Endometrial microvascular endothelial cells (primary cell): ENCODE measurements around the gene SHOC1. TPM values are rescaled to one million over a fixed set of nuclear protein-coding genes. Genes with fewer than 3 reads are reported as not detected.
"Not testable (repeated sequence)": the region's sequence is repeated elsewhere in the genome, so short reads cannot be mapped to it uniquely, and the experiment has no call there.

Experiments
- in situ Hi-C: cut with HindIII; loops from 2 replicates; pipeline ENCODE4 v1.10.0; 2017; ENCODE audit warnings: low sequenced_read_pairs, low pct_unique_long_range_greater_than_20kb; ENCODE audit errors: inconsistent ontology term
- total RNA-seq: library from RNA; depleted of rRNA; stranded (reverse); fragments of >200 nt; gene quantifications from one replicate; pipeline ENCODE4 v1.2.3, GENCODE V29; 2015; ENCODE audit errors: inconsistent ontology term

SHOC1 gene
- total RNA-seq, 1 donor from 2014 or later = not detected

DNA sequence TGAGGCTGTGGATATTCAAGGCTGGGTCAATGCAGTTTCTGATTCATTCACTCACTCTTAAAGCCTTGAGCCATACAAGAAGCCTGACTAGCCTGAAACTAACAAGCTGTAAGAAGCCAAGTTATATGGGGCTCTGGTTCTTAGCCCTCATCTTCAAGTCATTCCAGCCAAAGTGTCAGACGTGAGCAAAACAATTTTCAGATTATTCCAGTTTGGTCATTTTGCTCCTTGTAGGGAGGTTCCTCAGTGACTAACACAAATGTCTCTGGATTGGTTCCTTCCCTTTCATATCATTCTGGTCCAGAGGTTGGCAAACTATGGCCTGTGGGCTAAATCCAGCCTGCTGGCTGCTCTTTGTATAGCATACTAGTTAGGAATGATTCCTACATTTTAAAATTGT is 12.5 kb upstream of the SHOC1 start:
- in situ Hi-C loops = no loop called here

DNA sequence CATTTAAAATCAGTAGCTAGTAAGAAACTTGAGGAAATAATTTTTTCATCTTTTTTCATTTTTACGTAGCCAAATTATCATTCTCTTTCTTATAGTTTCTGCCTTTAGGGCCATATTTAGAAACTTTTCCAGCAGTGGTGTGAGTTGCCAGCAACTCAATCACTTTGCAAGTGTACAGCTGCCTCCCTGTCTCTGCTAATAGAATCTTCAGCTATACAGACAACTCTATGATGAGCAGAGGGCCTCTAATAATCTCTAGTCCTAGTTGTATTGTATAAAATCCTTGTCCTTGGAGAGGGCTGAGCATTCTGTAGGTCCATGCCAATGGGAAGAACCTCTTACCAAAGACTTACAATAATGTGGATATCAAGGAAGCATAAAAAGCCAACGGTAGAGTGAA is 11.5 kb upstream of the SHOC1 start:
- in situ Hi-C loops = no loop called here

DNA sequence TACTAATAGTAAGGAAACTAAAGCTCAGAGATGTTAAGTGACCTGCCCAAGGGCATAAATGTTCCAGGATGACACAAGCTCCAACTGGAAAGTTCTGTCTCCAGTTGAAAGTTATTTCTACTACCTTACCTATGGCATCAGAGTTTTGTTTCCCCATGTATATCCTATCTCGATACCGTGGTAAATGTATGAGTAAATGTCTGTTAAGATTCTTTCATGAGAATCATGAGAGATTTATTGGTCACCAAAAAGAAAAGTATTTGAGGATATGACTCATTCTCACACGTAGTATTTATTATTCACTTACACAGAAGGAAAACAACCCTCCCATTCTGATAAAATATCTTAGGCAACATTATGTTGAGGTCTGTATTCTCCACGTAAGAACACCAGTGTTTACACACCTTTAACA is 11.1 kb upstream of the SHOC1 start:
- in situ Hi-C loops = no loop called here

DNA sequence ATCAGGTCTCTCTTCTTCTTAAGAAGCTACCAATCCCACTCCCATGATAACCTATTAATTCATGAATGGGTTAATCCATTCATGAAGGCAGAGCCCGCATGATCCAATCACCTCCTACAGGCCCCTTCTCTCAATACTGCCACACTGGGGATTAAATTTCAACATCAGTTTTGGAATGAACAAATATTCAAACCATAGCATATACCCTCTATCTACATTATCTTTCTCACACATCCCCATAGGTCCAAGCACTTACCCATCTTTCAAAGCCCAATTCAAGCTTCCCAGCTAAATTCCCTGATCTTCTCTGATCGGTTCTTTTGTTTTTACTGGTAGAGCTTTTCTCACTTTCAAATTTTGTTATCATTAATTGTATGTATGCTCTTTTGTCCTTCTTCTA is 10.5 kb upstream of the SHOC1 start:
- in situ Hi-C loops = no loop called here

DNA sequence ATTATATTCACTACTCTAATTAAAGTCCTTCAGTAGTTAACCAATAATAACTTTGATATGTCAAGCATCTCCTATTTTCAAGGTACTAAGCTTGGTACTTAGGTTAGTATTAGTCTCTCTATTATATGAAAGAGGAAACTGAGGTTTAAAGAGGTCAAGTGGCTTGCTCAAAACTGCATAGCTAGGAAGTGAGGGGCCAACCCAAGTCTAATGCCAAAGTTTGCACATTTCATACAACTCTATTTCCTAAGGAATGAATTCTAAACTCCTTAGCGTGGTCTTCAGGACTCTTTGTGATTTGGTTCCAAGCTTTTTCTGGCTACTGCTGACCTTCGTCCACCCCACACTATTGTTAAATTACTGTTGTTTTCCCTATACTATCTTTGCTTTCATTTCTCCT is 9.9 kb upstream of the SHOC1 start:
- in situ Hi-C loops = no loop called here

DNA sequence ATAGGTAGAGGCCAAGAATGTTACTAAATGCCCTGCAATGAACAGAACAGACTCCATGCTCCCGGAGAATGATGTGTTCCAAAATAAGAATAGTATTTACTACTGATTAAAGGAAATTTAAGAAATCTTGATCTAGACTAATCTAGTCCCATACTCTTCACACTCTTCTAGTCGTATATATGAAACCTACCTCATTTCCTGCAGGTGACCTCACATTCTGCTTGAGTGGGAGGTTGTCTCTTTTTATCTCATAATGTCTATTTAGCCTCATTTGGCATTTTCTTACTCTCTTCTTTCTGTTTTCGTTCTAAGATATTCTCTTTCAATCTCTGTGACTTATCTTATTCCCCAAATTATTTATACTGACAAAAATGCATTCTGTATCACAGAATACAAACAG is 9.2 kb upstream of the SHOC1 start:
- in situ Hi-C loops = no loop called here

DNA sequence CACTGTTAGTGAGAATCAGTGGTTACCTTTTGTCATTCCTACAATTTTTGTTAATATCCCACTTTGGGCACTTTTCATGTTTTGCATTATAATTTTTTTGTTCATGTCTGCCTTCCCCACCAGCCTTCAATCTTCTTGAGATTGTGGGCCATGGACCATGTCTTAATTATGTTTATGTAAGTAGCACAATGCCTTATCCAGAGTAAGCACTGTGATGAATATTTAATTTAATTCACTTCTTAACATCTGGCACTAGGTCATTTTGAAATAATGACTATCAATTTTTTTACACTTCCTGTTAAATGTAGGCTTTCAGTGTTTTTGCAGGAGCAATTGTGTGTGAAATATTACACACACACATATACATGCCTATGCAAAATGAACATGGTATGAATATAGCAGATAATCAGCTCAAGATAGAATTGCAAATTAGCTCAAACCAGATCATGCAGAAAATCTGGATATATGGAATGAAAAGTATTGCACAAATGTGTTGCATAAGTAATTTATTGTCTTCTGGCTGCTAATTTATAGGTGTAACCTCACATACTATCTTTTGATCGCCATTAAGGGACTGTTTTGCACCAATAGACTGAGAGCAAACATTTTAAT is 5.3 kb upstream of the SHOC1 start:
- in situ Hi-C loops = no loop called here

DNA sequence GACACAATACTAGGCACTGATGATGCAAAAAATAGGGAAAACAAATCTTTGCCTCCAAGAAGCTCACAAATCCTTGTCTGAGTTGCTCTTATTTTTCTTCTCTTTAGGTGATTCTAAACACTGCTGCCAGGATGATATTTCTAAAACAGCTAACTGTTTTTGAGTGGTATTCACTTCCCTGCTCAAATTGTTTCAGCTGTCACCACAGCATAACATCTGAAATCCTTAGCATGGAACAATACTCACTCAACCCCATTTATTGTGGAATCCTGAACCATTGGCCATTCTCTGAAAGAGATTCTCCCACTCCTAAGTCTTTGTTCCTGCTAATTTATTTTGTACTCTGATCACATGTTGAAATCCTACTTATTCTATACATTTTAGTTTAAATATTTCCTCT is 4.8 kb upstream of the SHOC1 start:
- in situ Hi-C loops = no loop called here

DNA sequence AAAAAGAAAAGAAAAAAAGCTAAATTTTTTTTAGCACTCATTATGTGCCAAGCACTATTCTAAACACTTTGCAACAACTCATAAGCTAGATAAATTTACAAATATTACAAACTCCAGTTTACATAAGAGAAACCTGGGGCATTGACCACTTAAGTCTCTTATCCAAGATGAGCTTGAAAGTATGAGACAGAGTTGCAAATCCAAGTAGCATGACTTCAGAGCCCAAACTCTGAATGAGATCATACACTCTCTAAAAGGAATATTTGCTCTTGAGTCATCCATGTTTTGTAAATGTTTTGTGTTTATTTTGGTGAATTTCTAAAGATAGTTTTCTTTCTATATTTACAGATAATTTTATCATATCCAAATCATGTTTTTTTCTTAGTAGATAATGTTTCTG is 4.0 kb upstream of the SHOC1 start:
- in situ Hi-C loops = no loop called here

DNA sequence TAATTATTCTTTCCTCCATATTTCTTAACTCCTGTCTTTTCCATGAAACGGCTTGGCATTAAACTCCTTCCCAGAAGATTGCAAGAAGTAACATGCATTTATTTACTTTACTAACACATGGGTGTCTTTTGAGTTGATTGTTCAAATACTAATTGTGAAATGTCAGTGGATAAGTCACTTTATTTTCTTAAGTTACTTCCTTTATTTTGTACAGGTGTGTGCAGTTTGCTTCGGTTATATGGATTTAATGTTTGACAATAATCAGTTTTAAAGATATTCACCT is 761 bp upstream of the SHOC1 start:
- in situ Hi-C loops = no loop called here

DNA sequence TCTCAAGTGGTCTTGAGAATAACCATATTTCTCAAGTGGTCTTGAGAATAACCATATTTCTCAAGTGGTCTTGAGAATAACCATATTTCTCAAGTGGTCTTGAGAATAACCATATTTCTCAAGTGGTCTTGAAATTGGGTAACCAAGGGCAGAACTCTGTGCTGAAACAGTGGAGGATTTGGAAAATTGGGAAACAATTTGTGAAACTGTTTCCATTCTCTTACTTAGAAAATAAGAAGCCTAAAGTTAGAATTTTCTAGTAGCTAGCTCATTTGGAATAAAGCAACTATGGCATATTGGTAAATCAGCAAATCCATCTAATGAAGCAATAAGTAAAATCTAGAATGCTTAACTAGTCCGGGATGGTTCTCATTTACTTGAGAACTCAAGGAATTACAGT is 2.9 kb downstream of the SHOC1 start:
- in situ Hi-C loops = not testable (repeated sequence)

DNA sequence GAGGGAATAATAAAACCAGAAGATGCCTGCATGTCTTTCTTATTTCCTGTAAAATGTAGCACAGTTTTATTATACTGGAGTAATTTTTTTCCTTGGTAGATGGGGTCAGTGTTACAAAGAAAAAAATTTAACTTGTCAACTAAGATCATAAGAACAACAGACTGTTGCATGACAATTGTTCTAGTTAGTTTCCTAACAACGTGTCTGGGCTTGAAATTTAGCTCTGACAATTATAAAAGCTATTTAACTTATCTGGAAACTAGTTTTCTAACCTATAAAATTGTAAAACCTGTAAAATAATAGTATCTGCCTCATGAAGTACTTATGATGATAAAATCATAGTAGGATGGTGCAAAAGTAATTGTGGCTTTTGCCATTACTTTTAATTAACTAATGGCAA is 4.9 kb downstream of the SHOC1 start:
- in situ Hi-C loops = no loop called here

DNA sequence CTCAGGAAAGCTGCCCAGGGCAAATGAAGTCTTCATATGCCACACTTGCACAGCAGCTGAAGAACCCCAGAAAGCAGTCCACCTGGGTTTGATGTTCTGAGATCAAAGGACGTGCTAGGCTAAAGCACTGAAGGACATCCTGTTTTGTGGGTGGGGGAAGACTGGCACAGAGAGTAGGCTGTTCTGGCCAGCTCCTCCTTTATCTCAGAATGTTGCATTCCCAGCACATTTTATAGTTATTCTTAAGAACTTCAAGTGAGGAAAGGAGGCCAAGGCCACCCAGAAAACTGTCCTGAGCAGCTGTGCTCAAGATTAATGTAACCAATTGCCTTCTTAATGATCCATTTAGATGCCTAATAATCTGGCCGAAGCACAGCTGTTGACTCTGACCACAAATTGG is 10.9 kb downstream of the SHOC1 start:
- in situ Hi-C loops = no loop called here

DNA sequence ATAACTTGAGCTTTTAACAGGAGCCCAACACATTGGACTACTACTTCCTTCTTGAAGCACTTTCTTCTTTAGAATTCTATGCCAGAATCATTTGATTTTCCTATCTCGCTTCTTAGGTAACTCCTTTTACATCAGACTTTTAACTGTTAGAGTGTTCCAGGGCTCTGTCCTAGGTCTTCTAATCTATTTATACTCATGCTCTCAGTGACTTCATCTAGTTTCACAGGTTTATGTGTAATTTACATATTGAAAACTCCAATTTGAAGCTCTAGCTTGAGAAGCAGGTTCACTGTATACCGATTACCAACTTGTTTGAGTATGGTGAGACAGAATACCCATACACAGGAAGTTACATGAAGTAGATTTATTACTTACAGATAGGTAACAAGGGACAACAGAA is 11.3 kb downstream of the SHOC1 start:
- in situ Hi-C loops = no loop called here

DNA sequence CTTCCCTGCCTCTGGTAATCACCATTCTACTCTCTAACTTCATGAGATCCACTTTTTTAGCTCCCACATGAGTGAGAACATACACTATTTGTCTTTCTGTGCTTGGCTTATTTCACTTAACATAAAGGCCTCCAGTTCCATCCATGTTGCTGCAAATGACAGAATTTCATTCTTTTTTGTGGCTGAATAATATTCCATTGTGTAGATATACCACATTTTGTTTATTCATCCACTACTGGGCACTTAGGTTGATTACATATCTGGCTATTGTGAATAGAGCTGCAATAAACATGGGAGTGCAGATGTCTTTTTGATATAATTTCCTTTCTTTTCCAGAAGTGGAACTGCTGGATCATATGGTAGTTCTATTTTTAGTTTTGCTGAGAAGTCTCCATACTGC is 28.7 kb downstream of the SHOC1 start:
- in situ Hi-C loops = loop anchor here (25.0 kb wide), 1 partner anchor 296 kb away; no protein-coding TSS in a partner anchor

DNA sequence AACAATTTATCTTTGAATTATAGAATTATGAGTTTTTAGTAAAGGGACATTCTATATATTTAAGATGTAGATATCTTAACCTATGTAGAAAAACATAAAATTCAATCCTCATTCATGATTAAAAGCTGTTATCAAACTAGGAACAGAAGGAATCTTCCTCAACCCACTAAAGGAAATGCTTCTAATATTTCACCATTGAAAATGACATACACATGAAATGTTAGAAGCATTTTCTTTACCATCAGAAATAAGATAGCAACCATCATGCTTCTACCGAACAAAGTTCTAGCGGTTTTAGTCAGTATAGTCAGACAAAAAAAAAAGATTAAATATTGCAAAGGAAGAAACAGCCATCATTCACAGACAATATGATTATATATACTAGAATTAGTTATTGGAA is 32.2 kb downstream of the SHOC1 start:
- in situ Hi-C loops = loop anchor here (25.0 kb wide), 1 partner anchor 300 kb away; no protein-coding TSS in a partner anchor

DNA sequence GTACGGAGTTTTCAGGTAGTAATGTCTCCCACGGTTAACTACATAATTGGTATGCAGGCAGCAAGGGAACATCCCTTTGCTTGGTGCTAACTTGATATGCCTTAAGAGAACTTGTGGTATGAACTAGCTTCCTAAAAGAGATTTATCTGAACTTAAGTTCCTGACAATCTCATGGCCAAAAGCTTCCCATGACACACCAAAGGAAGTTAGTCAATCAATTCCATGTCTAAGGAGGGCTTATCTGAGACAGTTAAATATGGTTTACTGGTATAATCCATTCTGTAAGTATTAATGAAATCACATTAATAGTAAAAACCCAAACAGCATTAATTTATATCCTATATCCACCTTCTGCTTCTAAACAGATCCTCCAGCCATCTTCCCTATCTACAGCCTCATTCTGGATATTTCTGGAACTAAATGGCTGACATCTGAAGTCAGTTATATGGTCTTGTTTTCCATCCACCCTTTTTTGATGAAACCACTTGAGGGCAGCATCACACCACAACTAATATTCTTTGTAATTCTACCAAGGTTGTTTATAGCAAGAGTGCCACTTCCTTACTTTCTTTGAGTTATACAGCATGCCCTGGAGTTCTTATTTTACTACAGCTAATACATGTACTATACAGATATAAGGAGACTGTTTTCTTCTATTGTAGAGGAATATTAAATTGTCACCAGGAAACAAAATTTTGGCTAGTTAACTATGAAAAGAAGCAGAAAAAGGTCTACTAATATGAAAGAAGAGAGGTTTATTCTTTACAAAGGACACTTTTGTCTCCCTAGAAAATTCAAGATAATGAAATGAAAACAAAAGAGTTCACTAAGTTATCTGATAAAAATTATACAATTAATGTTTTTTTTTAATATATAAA is 34.7 kb downstream of the SHOC1 start:
- in situ Hi-C loops = loop anchor here (25.0 kb wide), 1 partner anchor 302 kb away; no protein-coding TSS in a partner anchor

DNA sequence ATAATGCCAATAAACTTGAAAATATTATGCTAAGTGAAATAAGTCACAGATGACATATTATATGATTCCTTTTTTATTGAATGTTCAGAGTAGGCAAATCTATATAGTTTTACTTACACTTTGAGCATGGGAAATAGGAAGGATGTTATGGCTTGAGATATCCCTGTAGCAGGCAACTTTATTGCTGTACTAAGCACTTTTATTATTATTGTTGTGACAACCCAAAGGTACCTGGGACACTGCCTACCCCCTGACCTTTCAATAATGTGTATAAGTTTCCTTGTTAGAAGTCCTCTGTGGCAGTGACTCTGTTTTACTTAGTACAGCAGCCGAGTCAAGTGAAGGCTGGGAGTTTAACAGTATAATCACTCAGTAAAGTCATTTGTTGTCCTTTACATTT is 39.9 kb downstream of the SHOC1 start:
- in situ Hi-C loops = loop anchor here (25.0 kb wide), 1 partner anchor 308 kb away; no protein-coding TSS in a partner anchor

DNA sequence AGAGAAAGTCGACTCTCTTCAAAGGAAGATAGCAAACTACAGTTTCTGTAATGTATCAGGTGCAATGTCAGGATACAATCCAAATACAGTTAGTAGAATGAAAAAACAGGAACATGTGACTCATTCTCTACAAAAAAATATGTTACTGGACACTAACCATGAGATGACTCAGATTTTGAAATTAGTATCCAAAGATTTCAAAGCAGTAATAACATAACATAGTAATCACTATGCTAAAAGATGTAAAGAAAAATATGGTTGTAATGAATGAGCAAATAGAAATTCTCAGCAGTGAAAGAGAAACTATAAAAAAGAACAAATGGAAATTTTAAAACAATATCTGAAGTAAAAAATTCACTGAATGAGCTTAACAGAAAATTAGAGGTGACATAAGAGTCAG is 42.3 kb downstream of the SHOC1 start:
- in situ Hi-C loops = loop anchor here (25.0 kb wide), 1 partner anchor 310 kb away; no protein-coding TSS in a partner anchor
